Measurements from ENCODE around the gene DST.

Gene DST

GRCh38 chr6:56624728-56625069 is 18.0 kb downstream of the DST start:
- Histone ChIP-seq H3K36me3 (ENCODE audit: insufficient read depth, low read length) (no peaks in the 10 kb centered on the region), H3K9ac (ENCODE audit: low read length) (no peak overlapping the region), H3K4me2 (ENCODE audit: low read length) (no peak overlapping the region), H3K79me2 (ENCODE audit: insufficient read depth, low read length) (no peaks in the 10 kb centered on the region), H3F3A (ENCODE audit: insufficient read depth, low read length) (no peaks in the 10 kb centered on the region), H2AFZ (ENCODE audit: low read length) (no peak overlapping the region), H4K20me1 (ENCODE audit: insufficient read depth, low read length) (no peaks in the 10 kb centered on the region), H3K9me2 (ENCODE audit: low read depth, low read length) (no peaks in the 10 kb centered on the region), H3K4me1 (ENCODE audit: insufficient read depth, low read length, severe bottlenecking) (no peaks in the 10 kb centered on the region), H3K4me3 (ENCODE audit: low read depth, low read length, poor library complexity, severe bottlenecking) (no peak overlapping the region), H3K9me3 (ENCODE audit: low read length) (no peaks in the 10 kb centered on the region), H3K27ac (ENCODE audit: low read depth, low read length, poor library complexity, severe bottlenecking) (no peak overlapping the region), H3K27me3 (ENCODE audit: insufficient read depth, low read length) (no peaks in the 10 kb centered on the region)
- no peak for TF ChIP-seq EZH2 (IDR thresholded peaks at IDR 0.05; ENCODE audit: borderline replicate concordance, low read length)
- TF ChIP-seq, protein P1, sequence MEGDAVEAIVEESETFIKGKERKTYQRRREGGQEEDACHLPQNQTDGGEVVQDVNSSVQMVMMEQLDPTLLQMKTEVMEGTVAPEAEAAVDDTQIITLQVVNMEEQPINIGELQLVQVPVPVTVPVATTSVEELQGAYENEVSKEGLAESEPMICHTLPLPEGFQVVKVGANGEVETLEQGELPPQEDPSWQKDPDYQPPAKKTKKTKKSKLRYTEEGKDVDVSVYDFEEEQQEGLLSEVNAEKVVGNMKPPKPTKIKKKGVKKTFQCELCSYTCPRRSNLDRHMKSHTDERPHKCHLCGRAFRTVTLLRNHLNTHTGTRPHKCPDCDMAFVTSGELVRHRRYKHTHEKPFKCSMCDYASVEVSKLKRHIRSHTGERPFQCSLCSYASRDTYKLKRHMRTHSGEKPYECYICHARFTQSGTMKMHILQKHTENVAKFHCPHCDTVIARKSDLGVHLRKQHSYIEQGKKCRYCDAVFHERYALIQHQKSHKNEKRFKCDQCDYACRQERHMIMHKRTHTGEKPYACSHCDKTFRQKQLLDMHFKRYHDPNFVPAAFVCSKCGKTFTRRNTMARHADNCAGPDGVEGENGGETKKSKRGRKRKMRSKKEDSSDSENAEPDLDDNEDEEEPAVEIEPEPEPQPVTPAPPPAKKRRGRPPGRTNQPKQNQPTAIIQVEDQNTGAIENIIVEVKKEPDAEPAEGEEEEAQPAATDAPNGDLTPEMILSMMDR (IDR thresholded peaks at IDR 0.05; ENCODE audit: low read length), result no peak

- no peaks in the 10 kb centered on the region for H4K20me1 ChIP-seq (ENCODE audit: insufficient read depth, low read length)
- no peaks in the 10 kb centered on the region for H3K4me1 ChIP-seq (ENCODE audit: insufficient read depth, low read length, severe bottlenecking)
- TF ChIP-seq, protein P1 (IDR thresholded peaks at IDR 0.05; ENCODE audit: low read length), result no peak
- no peak for TF ChIP-seq EZH2 (IDR thresholded peaks at IDR 0.05; ENCODE audit: borderline replicate concordance, low read length)
- H3K27me3 ChIP-seq (ENCODE audit: insufficient read depth, low read length), result no peaks in the 10 kb centered on the region
- H3K4me2 ChIP-seq (ENCODE audit: low read length), result no peak overlapping the region
- H3K4me3 ChIP-seq (ENCODE audit: low read depth, low read length, poor library complexity, severe bottlenecking), result no peak overlapping the region
- no peaks in the 10 kb centered on the region for H3F3A ChIP-seq (ENCODE audit: insufficient read depth, low read length)
- no peaks in the 10 kb centered on the region for H3K9me3 ChIP-seq (ENCODE audit: low read length)
- no peaks in the 10 kb centered on the region for H3K9me2 ChIP-seq (ENCODE audit: low read depth, low read length)
- H3K36me3 ChIP-seq (ENCODE audit: insufficient read depth, low read length), result no peaks in the 10 kb centered on the region
- H3K79me2 ChIP-seq (ENCODE audit: insufficient read depth, low read length), result no peaks in the 10 kb centered on the region
- no peak overlapping the region for H2AFZ ChIP-seq (ENCODE audit: low read length)
- H3K9ac ChIP-seq (ENCODE audit: low read length), result no peak overlapping the region
- H3K27ac ChIP-seq (ENCODE audit: low read depth, low read length, poor library complexity, severe bottlenecking), result no peak overlapping the region
These were observed 18.5 kb downstream of the DST start for GRCh38 chr6:56624046-56624727.

DNA sequence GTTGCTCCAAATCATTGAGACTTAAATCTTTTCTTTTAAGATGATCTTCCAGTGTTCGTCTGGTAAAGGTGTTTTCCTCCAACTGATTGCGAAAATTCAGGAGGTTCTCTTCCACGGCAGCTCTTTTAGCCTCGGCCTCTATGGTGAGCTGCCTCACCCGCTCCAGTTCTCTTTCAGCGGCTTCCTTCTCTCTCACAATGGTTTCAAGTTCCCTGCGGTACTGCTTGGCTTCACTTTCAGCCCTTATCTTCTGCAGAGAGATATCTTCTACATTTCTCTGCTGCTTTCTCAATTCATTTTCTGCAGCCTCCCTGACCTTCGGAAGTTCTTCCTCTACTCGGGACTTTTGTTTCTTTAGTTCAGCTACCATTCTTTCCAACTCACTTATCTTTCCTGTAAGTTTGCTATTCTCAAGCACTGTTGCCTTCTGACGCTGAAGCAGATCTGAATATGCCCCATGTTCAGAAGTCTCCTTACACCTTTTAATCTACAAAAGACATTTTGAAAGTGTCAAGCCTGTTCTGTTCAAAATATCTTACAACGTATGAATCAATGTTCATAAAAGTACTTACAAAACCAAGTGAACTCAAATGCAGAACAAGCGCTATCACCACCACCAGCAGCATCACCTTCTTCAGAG is 22.3 kb downstream of the DST start:
- H3K36me3 ChIP-seq (ENCODE audit: insufficient read depth, low read length), result no peaks in the 10 kb centered on the region

More for the DNA sequence above, 22.3 kb downstream of the DST start:
- H3K9me3 ChIP-seq (ENCODE audit: low read length), result no peaks in the 10 kb centered on the region
- no peak overlapping the region for H3K9ac ChIP-seq (ENCODE audit: low read length)
- H3F3A ChIP-seq (ENCODE audit: insufficient read depth, low read length), result no peaks in the 10 kb centered on the region
- no peak overlapping the region for H3K4me2 ChIP-seq (ENCODE audit: low read length)
- H3K4me1 ChIP-seq (ENCODE audit: insufficient read depth, low read length, severe bottlenecking), result no peaks in the 10 kb centered on the region
- no peaks in the 10 kb centered on the region for H3K27me3 ChIP-seq (ENCODE audit: insufficient read depth, low read length)
- no peaks in the 10 kb centered on the region for H4K20me1 ChIP-seq (ENCODE audit: insufficient read depth, low read length)
- H3K4me3 ChIP-seq (ENCODE audit: low read depth, low read length, poor library complexity, severe bottlenecking), result no peak overlapping the region
- no peaks in the 10 kb centered on the region for H3K79me2 ChIP-seq (ENCODE audit: insufficient read depth, low read length)
- no peak overlapping the region for H2AFZ ChIP-seq (ENCODE audit: low read length)
- TF ChIP-seq, protein P1 (IDR thresholded peaks at IDR 0.05; ENCODE audit: low read length), result no peak
- TF ChIP-seq EZH2 (IDR thresholded peaks at IDR 0.05; ENCODE audit: borderline replicate concordance, low read length), result no peak
- no peaks in the 10 kb centered on the region for H3K9me2 ChIP-seq (ENCODE audit: low read depth, low read length)
- H3K27ac ChIP-seq (ENCODE audit: low read depth, low read length, poor library complexity, severe bottlenecking), result no peak overlapping the region
